Left renal pelvis (tissue), 4 donors: ENCODE data around the gene TNKS1BP1. TPM values are rescaled to one million over a fixed set of nuclear protein-coding genes. Genes with fewer than 3 reads are reported as not detected.
A peak's percentile ranks its signal among the peaks of the same experiment; 100 is the strongest.
"Not testable (repeated sequence)": the region's sequence is repeated elsewhere in the genome, so short reads cannot be mapped to it uniquely, and the experiment has no call there.

ENCODE experiments used
- DNase-seq, 4 donors: peaks; one replicate each; pipeline ENCODE4 v3.0.0-alpha.2; 2013; ENCODE audit warnings: low read depth in 4 of 4, low spot score in 3 of 4
- polyA plus RNA-seq, 4 donors: library from polyadenylated mRNA; unstranded; fragments of 120-200 nt; gene quantifications; one replicate each; pipeline ENCODE4 v1.2.1, GENCODE V29; 2013; ENCODE audit not compliant: insufficient read length in 4 of 4

The TNKS1BP1 gene
- polyA plus RNA-seq, 4 donors, result 64.2 to 77.6 (median 72.4) TPM

DNA sequence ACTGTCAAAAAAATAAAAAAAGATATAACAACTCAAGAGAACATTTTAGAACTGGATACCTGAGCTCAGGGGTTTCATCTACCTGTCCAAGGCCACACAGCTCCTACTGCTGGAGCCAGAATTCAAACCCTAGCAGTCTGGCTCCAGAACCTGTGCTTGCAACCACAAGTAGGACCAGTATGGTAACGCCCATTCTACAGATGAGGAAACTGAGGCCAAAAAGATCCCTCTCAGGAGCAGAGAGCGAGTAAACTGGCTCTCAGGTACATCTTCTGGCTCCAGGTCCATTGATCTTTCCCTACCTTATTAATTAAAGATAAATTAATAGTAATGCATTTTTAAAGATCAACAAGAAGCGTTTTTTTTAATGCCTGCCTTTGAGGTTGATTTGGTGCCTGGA is 32.6 kb upstream of the TNKS1BP1 start:
- DNase-seq, result no peak

DNA sequence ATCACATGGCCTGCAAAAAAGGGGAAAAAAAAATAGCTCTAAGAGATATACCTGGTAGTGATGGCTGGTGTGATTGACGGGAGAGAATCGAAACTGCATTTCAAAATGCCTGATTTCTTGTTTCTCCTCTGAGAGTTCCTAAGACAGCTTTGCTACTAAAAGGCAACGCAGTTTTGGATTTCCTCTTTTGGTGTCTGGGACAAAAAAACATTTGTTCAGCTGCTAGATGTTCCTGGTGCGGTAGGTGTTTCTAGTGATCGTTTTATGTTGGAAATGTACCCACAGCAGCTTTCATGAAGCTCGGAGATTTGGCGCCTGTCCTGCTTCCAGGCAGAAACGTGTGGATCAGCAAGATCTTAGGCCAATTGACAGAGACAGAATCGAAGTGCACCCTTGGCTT is 31.5 kb upstream of the TNKS1BP1 start:
- DNase-seq, result no peak

DNA sequence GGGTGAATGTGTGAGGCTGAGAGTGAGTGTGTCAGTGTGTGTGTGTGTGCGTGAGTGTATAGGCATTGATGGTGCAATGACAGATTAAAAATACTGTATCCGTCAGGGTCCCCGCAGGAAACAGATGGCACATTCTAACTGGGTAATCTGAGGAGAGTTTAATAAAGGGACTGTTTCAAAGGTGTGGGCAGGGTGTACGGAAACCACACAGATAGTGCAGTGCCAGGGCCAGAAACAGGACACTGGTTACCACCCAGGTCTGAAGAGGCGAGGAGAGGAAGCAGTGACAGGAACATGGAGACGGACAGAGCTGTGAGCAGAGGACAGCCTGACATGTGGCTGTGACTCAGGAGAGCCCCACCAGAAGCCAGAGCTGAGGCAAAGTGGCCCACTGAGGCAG is 29.9 kb upstream of the TNKS1BP1 start:
- no peak for DNase-seq

DNA sequence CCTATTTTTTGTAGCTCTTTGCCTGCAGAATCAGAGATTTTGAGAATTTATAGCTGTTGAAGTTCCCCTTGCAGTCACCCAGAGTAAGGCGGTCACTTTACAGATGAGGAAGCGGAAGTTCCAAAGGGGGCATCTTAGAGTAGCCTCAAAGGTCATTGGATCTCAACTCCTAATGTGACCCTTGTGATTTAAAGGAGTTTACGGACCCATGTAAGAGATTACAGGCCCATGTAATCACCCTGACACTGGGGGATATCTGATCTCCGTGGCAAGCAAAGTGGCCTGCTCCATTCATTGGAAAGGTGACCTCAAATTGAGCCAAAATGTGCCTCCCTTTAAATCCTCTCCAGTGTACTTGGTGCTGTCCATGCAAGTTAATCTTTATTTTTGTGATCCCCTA is 29.1 kb upstream of the TNKS1BP1 start:
- no peak for DNase-seq

DNA sequence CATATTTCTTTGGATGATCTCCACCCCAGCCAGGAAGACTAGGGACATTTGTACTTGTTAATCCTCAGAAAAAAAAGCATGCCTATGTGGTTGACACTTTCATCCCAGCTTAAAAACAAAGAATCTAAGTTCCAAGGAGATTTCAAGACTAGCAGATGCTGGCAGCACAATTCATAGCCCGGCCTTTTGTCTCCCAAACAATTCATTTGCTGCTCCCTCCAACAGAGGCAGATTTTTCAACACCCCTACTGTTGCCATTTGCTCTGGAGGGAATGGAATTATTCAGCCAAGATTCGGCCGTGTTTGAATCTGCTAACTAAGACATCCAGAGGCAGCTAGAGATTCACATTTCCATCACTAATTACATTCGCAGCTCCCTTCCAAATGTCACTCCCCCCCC is 28.7 kb upstream of the TNKS1BP1 start:
- no peak for DNase-seq

DNA sequence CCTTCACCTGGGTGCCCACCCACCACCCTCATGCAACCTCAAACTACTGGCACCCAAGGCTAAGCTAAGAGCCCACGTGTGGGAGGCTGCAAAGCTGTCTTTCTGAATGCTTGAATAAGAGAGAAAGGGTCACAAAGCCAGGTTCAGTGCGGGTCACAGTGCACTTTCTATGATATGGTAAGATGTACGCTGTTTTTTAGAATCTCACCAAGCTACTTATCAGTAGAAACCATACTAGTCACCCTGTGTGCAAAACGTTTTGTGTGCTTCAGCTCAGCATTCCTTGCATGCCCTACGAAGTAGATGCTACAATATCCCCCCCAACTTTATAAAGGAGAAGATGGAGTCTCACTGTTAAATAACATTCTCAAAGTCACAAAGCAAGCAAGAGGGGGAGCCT is 28.3 kb upstream of the TNKS1BP1 start:
- DNase-seq, result no peak

DNA sequence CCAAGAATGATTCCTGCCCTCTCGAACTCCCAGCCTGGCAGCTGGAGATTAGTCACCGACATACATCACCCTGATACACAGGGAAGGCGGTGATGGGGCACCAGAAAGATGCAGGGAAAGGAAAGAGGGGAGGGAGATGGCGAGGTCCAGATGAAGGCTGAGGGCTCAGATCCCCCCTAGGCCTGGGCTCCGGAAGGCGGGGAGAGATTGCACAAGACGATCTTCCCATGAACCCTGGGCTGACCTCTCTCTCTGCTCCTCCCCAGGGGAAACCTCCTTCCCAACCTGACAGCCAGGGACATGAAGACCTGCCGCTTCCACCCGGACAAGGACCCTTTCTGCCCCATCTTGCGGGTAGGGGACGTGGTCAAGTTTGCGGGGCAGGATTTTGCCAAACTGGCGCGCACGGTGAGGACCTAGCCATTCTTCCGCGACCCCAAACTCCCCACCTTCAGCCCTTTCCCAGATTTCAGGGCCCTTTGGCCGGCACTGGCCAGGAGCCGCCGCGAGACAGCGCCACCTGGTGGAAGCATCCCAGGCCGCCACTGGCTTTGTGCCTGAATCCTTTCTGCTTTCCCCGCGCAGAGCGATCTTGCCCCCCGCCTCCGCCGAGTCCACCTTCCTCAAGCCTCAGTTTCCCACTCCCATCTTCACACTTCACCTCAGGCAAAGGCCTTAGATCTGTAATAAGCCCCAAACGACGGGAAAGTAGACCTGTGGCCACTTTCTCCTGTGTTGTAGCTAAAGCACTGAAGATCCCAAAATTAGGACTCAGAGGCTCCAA is 24.9 kb upstream of the TNKS1BP1 start:
- DNase-seq, result peak in 1 of 4 donors; percentile 19

DNA sequence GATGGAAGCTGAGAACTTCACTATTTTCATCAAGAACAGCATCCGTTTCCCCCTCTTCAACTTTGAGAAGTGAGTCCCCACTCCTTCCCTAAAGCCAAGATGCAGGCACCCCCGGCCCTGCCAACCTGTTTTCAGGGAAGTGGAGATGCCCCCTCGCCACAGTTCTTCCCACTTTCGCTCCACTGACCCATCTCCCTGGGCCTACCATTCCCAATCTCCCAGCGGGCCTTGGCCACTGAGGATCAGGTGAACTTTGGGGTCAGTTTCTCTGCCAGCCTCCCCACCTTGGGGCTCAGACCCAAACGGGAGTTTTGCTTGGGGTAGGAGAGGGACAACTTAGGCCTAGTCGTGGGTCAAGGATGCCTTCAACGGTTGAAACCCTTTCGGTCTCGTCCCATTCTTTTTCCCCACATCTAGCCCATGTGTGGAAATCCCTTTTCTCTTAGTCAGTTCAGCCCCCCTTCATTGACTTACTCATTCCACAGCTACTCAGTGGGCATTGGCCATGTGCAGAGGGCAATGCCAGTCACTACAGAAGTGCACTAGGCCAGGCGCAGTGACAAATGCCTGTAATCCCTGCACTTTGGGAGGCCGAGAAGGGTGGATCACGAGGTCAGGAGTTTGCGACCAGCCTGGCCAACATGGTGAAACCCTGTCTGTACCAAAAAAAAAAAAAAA is 24.0 kb upstream of the TNKS1BP1 start:
- no peak for DNase-seq

DNA sequence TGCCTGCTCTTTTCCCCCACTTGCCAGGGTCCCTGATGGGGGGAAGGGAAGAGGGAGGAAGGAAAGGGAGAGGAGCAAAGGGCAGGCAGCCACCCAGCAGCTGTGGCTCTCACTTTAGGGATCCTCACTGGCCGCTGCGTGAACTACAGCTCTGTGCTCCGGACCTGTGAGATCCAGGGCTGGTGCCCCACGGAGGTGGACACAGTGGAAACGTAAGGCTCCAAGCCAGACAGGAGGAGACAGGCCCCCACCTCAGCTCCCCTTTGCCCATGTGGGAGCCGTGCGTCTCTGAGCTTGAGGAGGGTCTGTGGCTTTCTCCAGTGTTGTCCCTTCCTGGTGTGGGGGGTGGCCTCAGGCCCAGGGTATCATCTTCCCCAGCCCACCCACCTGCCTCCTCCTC is 23.3 kb upstream of the TNKS1BP1 start:
- no peak for DNase-seq

DNA sequence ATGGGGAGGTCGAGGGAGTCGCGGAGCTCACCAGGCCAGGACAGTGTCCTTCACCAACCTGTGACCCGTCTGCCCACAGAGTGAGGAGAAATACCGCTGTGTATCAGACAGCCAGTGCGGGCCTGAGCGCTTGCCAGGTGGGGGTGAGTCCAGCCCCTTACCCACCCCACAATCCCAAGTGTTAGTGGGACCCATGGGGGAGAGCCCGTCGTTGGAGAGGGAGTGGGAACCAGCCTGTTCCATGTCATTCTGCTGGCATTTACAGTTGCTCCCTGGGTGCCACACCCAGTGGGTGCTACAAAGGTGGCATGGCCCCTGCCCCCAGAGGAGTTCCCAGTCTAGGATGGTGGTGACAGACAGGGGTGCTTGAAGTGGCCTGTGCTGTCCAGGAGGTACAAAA is 22.6 kb upstream of the TNKS1BP1 start:
- DNase-seq, result no peak

DNA sequence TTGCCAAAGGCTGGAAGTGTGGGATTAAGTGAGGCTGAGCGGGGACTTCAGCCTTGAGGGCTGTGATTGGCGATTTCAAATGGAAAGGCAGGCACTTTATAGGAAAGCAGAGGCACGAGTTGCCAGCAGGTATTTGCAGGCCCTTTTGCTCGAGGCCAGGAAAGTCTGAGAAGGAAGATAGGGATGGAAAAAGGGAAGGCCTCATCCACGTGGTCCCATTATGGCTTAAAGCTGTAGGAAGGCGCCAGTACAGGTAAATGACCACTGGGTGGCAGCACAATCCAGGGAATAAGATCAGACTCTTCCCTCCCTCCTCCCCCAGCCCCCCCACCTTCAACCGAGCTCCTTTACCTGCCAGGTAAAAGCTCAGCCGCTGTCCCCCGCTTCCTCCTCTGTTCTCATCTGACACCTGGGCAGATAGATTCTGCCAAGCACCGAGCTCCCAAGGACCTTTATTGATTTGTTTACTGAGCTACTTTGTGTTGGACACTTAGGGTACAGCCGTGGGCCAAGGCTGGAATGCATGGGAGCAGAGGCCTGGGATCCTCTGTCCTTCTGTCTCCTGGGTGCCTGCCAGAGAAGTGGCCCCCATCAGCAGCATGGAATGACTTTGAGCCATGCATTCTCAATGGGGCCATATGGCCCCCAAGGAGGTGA is 20.9 kb upstream of the TNKS1BP1 start:
- DNase-seq, result no peak

DNA sequence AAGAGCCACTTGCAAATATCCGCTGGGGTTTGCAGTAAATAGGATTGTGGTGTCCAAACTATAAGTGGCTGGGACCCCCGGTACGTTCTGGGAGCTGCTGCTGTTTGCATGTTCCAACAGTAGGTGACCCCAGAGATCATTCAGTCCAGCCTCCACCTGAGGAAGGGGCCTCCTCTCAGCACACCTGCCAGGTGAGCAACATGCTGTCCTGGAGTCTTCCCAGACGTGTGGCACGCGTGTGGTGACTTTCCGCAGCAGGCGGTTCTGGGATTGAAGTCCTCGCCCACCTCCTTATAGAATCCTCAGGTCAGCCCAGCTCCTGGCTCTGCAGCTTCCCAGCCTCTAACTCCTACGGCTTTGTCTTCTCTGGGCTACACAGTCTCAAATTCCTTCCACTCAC is 20.1 kb upstream of the TNKS1BP1 start:
- DNase-seq, result no peak

DNA sequence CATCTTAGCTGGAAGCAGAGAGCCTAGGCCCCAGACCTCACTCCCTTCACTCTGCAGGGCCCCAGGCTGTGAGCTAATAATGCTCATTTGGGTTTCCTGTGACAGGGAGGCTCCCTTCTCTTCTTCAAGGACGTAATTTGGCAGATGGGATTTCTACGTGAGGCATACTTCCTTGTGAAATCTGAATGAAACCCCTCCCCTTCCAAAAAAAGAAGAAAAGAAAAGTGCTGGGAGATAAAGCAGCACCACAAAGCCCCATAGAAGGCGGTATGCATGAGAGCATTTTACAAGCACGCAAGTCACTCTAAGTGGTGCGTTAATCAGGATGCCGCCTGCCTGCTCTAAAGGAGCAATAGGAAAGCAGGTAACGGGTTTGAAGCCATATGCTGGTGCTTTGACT is 19.1 kb upstream of the TNKS1BP1 start:
- no peak for DNase-seq

DNA sequence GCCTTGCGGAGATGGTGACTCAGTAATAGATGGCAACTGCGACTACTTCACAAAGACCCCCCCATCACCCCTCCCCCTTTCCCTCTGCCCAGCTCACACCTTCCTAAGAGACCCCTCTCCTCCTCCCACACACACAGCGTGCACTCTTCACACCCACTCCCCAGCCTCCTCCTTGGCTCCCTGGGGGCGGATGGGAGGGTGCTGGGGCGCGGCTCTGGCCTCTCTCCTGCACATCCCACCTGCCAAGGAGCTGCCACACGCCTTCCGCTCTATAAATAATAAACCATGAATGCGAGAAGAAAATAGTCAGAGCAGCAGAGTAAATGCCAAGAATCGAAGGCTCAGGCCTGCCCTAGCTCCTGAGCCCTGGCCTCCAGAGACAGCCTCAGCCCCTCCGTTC is 17.9 kb upstream of the TNKS1BP1 start:
- DNase-seq, result no peak

DNA sequence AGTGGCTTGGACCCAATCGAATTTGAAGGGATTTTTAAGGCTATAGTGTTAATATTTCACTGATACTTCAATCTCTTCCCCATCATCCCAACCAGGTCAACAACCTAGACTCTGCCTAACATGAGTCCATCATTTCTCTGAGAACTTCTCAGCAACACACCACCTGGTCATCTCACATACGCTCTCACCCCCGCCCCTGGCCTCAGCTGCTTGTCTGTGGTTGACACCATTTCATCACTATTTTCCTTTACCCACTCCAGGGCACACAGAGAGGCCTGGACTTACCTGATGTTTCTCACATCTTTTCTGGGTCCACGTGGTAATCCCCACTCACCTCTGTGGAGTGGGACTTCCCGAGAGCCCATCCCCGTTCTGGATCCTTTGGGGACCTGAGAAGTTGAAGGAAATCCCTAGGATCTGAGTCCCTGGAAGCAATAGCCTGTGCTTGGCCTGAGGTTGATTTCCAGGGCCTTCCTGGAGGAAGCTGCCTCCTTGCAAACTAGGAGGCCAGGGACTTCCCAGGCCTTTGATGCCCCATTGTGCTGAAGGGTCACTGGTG is 16.6 kb upstream of the TNKS1BP1 start:
- DNase-seq, result no peak

DNA sequence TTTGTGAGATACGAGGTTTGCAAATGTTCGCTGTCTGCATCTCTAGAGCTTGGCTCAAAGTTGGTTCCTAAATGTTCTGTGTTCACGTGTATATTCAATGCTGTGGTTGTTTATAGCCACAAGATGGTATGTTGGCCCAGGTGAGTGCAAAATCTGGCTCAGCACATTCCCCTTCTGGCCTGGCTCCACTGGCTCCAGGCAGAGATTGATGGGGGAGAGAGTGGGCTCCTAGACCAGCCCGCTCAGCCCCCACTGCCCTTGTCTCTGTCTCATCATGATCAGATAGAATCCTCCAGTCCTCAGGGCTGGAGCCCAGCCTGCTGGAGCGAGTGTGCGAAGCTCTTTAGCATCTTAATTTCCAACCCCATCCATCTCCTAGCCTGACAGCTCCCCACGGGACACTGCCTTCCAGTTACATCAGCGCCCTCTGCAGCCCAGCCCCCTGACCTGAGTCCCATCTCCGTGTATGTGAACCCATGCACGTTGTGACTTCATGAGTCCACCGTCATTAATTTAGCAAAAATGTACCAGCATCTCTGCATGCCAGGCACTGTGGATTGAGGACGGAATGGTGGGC is 15.4 kb upstream of the TNKS1BP1 start:
- no peak for DNase-seq

DNA sequence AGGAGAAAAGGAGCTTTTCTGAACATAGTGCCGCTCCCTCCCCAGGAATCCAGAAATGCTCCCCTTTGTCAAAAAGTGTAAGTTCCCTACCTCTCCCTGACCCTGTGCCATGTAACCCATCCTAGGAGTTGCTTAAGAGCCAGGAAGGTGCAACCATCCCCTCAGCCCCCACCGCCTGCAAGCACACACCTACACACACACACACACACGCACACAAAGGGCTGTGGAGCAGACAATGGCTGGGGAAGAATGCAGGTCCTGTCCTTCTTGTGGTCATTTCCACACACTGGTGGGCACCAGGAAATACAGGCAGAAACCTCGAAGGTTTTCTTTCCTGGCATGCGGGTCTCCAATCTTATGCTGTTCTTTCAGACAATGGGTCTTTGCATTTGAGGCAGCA is 14.6 kb upstream of the TNKS1BP1 start:
- DNase-seq, result no peak

DNA sequence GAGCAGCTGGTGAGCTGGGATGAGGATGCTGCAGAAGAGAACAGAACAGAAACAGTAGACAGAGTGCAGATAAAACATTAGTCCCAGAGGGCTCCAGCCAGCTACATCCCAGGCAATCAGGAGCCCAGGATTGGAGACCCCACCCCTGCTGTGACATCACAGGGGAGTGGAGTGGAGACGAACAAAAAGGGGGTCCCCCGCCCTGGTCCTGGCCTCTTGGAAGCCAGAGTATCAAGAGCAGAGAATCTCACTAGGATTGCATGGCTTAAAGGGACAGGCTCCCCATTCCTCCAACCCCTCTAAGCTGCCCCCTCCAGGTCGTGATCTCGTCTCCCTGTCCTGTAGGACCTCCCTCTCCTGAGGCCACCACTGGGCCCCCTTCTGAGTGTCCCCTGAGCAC is 13.4 kb upstream of the TNKS1BP1 start, which contains the start of gene P2RX3:
TSS of gene P2RX3 (plus strand) at position 211 of the 400 bp plus-strand sequence. CDS start 199 bp downstream, outside the sequence.
- DNase-seq, result no peak

DNA sequence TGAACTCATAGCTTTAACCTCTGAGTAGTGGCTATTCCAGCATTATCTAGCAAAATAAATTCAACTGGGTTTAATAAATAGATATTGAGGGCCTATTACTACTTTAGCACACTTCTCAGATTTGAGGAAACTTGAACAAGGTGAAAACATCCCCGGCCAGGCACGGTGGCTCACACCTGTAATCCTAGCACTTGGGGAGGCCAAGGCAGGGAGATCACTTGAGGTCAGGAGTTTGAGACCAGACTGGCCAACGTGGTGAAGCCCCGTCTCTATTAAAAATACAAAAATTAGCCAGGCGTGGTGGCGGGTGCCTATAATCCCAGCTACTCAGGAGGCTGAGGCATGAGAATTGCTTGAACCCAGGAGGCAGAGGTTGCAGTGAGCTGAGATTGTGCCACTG is 12.1 kb upstream of the TNKS1BP1 start:
- not testable (repeated sequence) for DNase-seq

DNA sequence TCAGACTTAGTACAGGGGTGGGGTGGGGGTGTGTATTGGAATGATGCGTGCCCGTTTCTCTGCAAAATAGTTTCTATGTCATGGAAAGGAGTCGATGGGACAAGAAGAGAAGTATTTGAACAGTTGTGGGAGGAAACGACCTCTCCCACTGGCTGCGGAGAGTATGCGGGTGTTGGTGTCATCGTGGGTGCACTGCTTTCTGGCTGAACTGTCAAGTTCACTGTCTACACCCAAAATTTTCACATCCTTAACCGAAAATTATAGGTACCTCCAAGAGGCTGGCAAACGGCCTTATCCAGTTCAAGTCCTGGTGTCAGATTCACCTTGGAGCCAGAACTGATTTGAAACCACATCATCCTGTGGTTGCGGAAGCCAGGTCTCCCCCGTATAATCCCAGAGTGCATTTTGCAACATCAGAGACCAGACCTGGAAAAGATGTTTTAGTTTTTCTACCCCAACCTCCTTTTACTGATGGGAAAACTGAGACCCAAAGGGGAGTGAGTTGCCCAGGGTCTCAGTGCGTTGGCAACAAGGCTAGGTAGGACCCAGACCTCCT is 11.4 kb upstream of the TNKS1BP1 start:
- no peak for DNase-seq
